Islet precursor cell (in vitro differentiated cells): ENCODE data around the gene CLEC1A.

Experiments
- DNase-seq: peaks from one replicate; pipeline ENCODE4 v3.0.0-alpha.2; 2018

CLEC1A gene

GRCh38 chr12:10098791-10099190 is at the start of gene CLEC1A:
Gene CLEC1A, minus strand, starts transcription at chr12:10098985. Its CDS starts 63 bp downstream, at chr12:10098922.
- peak; percentile 98 for DNase-seq

- DNase-seq, result no peak
Measured at GRCh38 chr12:10147714-10148403, 49.1 kb upstream of the CLEC1A start.

- DNase-seq, result no peak
Measured at GRCh38 chr12:10142976-10143589, 44.3 kb upstream of the CLEC1A start.

GRCh38 chr12:10140001-10140400 is 41.2 kb upstream of the CLEC1A start:
- DNase-seq, result peak; percentile 69

GRCh38 chr12:10136637-10137205 is 37.9 kb upstream of the CLEC1A start:
- no peak for DNase-seq

GRCh38 chr12:10135126-10135525 is 36.3 kb upstream of the CLEC1A start:
- no peak for DNase-seq

- no peak for DNase-seq
Measured at GRCh38 chr12:10132850-10133370, 34.1 kb upstream of the CLEC1A start.

- DNase-seq, result no peak
Measured at GRCh38 chr12:10131111-10131690, 32.4 kb upstream of the CLEC1A start.

- no peak for DNase-seq
Measured at GRCh38 chr12:10130042-10130441, 31.3 kb upstream of the CLEC1A start, which contains the start of gene CLEC7A. Gene CLEC7A, minus strand, starts transcription at chr12:10130199. Its CDS starts 117 bp downstream, at chr12:10130082.

- no peak for DNase-seq
Measured at GRCh38 chr12:10128687-10129086, 29.9 kb upstream of the CLEC1A start.

- DNase-seq, result no peak
Measured at GRCh38 chr12:10126413-10126812, 27.6 kb upstream of the CLEC1A start.

- no peak for DNase-seq
Measured at GRCh38 chr12:10122689-10123088, 23.9 kb upstream of the CLEC1A start.

- no peak for DNase-seq
Measured at GRCh38 chr12:10121278-10121677, 22.5 kb upstream of the CLEC1A start.

GRCh38 chr12:10119066-10119465 is 20.3 kb upstream of the CLEC1A start:
- no peak for DNase-seq

- DNase-seq, result no peak
Measured at GRCh38 chr12:10115890-10116289, 17.1 kb upstream of the CLEC1A start.

GRCh38 chr12:10115311-10115710 is 16.5 kb upstream of the CLEC1A start:
- no peak for DNase-seq

- DNase-seq, result no peak
Measured at GRCh38 chr12:10113920-10114319, 15.1 kb upstream of the CLEC1A start.

GRCh38 chr12:10113075-10113474 is 14.3 kb upstream of the CLEC1A start:
- no peak for DNase-seq

GRCh38 chr12:10111451-10111850 is 12.7 kb upstream of the CLEC1A start:
- peak; percentile 49 for DNase-seq

GRCh38 chr12:10110256-10110844 is 11.6 kb upstream of the CLEC1A start:
- DNase-seq, result no peak

GRCh38 chr12:10102322-10102721 is 3.5 kb upstream of the CLEC1A start:
- no peak for DNase-seq

- peak; percentile 61 for DNase-seq
Measured at GRCh38 chr12:10101648-10102220, 2.9 kb upstream of the CLEC1A start.

- DNase-seq, result peak; percentile 93
Measured at GRCh38 chr12:10101042-10101579, 2.3 kb upstream of the CLEC1A start.
